KMS-11 (cell line): Measurements from ENCODE around the gene GRSF1.

ENCODE experiments used
- H2AFZ ChIP-seq: fragments of 200-600 bp; sonication (generic); 2 replicates; pipeline ENCODE4 v1.6.1; 2016; ENCODE audit warnings: antibody characterized with exemption, mixed run types, low read depth
- H3K27ac ChIP-seq: fragments of 200-600 bp; sonication (generic); 2 replicates; pipeline ENCODE4 v1.6.1; 2016; ENCODE audit warnings: mild to moderate bottlenecking, mixed run types
- H3K27me3 ChIP-seq: fragments of 200-600 bp; sonication (generic); 2 replicates; pipeline ENCODE4 v1.6.1; 2017; ENCODE audit warnings: mild to moderate bottlenecking, low read depth, mixed run types, moderate library complexity; ENCODE audit not compliant: insufficient read depth
- H3K36me3 ChIP-seq: fragments of 200-600 bp; sonication (generic); 2 replicates; pipeline ENCODE4 v1.6.1; 2017; ENCODE audit warnings: mild to moderate bottlenecking, mixed run types; ENCODE audit not compliant: insufficient read depth
- H3K4me1 ChIP-seq: fragments of 200-600 bp; sonication (generic); 2 replicates; pipeline ENCODE4 v1.6.1; 2016; ENCODE audit warnings: mild to moderate bottlenecking, low read depth, mixed run types; ENCODE audit not compliant: poor library complexity, severe bottlenecking
- H3K4me2 ChIP-seq: fragments of 200-600 bp; sonication (generic); 2 replicates; pipeline ENCODE4 v1.7.0; 2016; ENCODE audit warnings: mild to moderate bottlenecking, mixed run types
- H3K4me3 ChIP-seq: fragments of 200-600 bp; sonication (generic); IDR thresholded peaks from 2 replicates; pipeline ENCODE4 v1.6.1; 2017; ENCODE audit warnings: low read depth, low read length, mixed read lengths; ENCODE audit not compliant: insufficient read depth
- H3K79me2 ChIP-seq: fragments of 200-600 bp; sonication (generic); 2 replicates; pipeline ENCODE4 v1.6.1; 2016; ENCODE audit warnings: low read depth, mixed run types; ENCODE audit not compliant: insufficient read depth
- H3K9ac ChIP-seq: fragments of 200-600 bp; sonication (generic); 2 replicates; pipeline ENCODE4 v1.6.1; 2016; ENCODE audit warnings: mild to moderate bottlenecking, mixed run types
- H4K20me1 ChIP-seq: fragments of 200-600 bp; sonication (generic); 2 replicates; pipeline ENCODE4 v1.6.1; 2016; ENCODE audit warnings: mild to moderate bottlenecking, mixed run types; ENCODE audit not compliant: insufficient read depth
- CTCF ChIP-seq: fragments of 200-600 bp; sonication (generic); conservative IDR thresholded peaks from 2 replicates; pipeline ENCODE4 v1.6.1; 2017; ENCODE audit warnings: low read depth, mild to moderate bottlenecking, antibody characterized with exemption, low read length, moderate library complexity, mixed read lengths

The GRSF1 gene

GRCh38 chr4:70818921-70819320, 20.8 kb downstream of the GRSF1 start:
- Histone ChIP-seq H3K4me1 (no peaks in the 10 kb centered on the region), H3K79me2 (no peaks in the 10 kb centered on the region), H3K9ac (no peak overlapping the region), H4K20me1 (no peaks in the 10 kb centered on the region), H3K36me3 (peaks cover 9% of the 10 kb centered on the region; the same call in 1 of the 2 replicates), H3K27ac (no peak overlapping the region), H2AFZ (no peak overlapping the region), H3K27me3 (no peaks in the 10 kb centered on the region), H3K4me3 (no peak overlapping the region), H3K4me2 (no peak overlapping the region)
- no peak for TF ChIP-seq CTCF

- Histone ChIP-seq H3K9ac (no peak overlapping the region), H3K27ac (no peak overlapping the region), H2AFZ (no peak overlapping the region), H4K20me1 (no peaks in the 10 kb centered on the region), H3K4me3 (no peak overlapping the region), H3K79me2 (no peaks in the 10 kb centered on the region), H3K36me3 (peaks cover 9% of the 10 kb centered on the region; the same call in 1 of the 2 replicates), H3K4me1 (no peaks in the 10 kb centered on the region), H3K4me2 (no peak overlapping the region), H3K27me3 (no peaks in the 10 kb centered on the region)
- no peak for TF ChIP-seq CTCF
Observed at GRCh38 chr4:70818173-70818855, 21.4 kb downstream of the GRSF1 start.

GRCh38 chr4:70816894-70817293, 22.8 kb downstream of the GRSF1 start:
- no peaks in the 10 kb centered on the region for H3K79me2 ChIP-seq

GRCh38 chr4:70815370-70815769, 24.3 kb downstream of the GRSF1 start:
- Histone ChIP-seq H3K27ac (no peak overlapping the region), H2AFZ (no peak overlapping the region), H3K4me3 (no peak overlapping the region), H3K79me2 (no peaks in the 10 kb centered on the region), H3K36me3 (0 out of 2 replicates have a peak, but pooled peaks cover 5% of the 10 kb centered on the region), H3K4me2 (no peak overlapping the region), H3K27me3 (no peaks in the 10 kb centered on the region), H3K9ac (no peak overlapping the region), H4K20me1 (no peaks in the 10 kb centered on the region), H3K4me1 (no peaks in the 10 kb centered on the region)
- TF ChIP-seq CTCF, result no peak

More at GRCh38 chr4:70816894-70817293, 22.8 kb downstream of the GRSF1 start:
- H3K4me1 ChIP-seq, result no peaks in the 10 kb centered on the region
- H2AFZ ChIP-seq, result no peak overlapping the region
- no peak for TF ChIP-seq CTCF
- peaks cover 9% of the 10 kb centered on the region; the same call in 1 of the 2 replicates for H3K36me3 ChIP-seq
- no peak overlapping the region for H3K9ac ChIP-seq
- H3K27ac ChIP-seq, result no peak overlapping the region
- H3K4me3 ChIP-seq, result no peak overlapping the region
- H4K20me1 ChIP-seq, result no peaks in the 10 kb centered on the region
- H3K4me2 ChIP-seq, result no peak overlapping the region
- no peaks in the 10 kb centered on the region for H3K27me3 ChIP-seq
